ENCODE measurements around the gene RET.

Gene RET

DNA sequence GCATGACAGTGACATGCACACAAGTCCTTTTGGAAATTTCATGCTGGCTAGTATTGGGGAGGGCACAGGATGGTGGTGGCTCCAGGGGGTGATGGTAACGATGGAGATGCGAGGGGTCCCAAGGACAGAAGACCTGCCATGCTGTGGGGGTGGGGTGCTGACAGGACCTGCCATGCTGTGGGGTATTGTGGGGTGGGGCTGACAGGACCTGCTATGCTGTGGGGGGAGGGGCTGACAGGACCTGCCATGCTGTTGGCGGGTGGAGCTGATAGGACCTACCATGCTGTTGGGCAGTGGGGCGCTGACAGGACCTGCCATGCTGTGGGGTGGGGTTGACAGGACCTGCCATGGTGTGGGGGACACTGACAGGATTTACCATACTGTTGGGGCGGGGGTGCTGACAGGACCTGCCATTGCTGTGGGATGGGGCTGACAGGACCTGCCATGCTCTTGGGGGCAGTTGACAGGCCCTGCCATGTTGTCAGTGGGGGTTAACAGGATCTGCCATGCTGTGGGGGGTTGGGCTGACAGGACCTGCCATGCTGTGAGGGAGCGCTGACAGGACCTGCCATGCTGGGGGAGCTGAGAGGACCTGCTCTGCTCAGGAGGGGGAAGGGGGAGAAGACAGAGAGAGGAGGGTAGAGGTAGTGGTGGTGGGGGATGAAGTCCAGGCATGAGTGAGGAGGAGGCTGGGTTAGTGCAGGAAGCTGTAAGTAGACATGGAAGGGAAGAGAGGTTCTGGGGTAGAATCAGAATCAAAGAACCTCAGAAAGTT lies 36.2 kb upstream of the RET start:
- H3K4me3 ChIP-seq (replicated peaks in 1 of 2; ENCODE audit: low read depth in 2 of 2, low read length in 2 of 2) = no peak overlapping the region
- no peak for DNase-seq (ENCODE audit: low read depth in 2 of 2)
- TF ChIP-seq, protein P1, sequence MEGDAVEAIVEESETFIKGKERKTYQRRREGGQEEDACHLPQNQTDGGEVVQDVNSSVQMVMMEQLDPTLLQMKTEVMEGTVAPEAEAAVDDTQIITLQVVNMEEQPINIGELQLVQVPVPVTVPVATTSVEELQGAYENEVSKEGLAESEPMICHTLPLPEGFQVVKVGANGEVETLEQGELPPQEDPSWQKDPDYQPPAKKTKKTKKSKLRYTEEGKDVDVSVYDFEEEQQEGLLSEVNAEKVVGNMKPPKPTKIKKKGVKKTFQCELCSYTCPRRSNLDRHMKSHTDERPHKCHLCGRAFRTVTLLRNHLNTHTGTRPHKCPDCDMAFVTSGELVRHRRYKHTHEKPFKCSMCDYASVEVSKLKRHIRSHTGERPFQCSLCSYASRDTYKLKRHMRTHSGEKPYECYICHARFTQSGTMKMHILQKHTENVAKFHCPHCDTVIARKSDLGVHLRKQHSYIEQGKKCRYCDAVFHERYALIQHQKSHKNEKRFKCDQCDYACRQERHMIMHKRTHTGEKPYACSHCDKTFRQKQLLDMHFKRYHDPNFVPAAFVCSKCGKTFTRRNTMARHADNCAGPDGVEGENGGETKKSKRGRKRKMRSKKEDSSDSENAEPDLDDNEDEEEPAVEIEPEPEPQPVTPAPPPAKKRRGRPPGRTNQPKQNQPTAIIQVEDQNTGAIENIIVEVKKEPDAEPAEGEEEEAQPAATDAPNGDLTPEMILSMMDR (IDR thresholded peaks at IDR 0.05; ENCODE audit: low read depth, low read length) = no peak

DNA sequence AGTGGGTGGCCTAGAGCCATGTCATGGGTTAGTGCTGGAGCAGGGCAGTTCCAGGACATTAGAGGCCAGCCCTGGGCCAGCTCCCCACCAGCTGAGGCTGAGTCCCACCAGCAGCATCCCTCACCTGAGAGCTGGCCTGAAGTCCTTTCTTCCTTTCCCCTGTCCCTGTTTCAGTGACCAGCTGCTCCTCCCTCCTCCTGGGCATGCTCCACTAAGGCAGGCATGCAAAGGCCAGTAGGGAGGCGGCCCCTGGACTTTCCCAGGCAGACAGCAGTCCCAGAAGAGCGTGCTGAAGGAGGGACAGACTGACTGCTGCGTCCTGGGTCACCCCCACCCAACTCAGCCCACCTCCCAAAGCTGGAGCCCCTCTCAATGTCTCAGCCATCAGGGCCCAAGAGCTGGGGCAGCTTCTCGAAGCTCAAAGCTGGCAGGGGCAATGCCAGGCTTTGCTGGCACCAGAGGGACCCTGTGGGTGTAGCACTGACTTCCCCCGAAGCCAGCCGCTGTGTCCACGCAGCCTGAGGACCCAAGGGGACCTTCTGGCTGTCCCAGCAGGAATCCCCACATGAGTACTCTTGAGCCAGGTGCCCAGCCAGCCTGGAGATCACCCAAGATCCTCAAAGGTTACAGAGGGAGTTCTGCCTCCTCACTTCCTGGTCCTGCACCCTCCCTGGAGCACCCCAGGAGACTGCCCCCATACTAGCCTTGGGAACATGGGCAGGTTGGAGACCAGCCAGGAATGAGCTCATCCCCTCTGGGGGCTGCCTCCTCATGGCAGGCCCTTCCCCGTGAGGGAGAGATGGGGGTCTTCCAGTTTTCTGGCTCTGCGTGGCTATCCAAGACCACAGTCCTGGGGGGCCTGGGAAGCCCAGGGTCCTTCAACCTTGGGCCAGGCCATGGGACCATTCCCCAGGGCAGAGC lies 35.2 kb upstream of the RET start:
- no peak for DNase-seq (ENCODE audit: low read depth in 2 of 2)
- no peak overlapping the region for H3K4me3 ChIP-seq (replicated peaks in 1 of 2; ENCODE audit: low read depth in 2 of 2, low read length in 2 of 2)
- TF ChIP-seq, protein P1 (IDR thresholded peaks at IDR 0.05; ENCODE audit: low read depth, low read length) = no peak

DNA sequence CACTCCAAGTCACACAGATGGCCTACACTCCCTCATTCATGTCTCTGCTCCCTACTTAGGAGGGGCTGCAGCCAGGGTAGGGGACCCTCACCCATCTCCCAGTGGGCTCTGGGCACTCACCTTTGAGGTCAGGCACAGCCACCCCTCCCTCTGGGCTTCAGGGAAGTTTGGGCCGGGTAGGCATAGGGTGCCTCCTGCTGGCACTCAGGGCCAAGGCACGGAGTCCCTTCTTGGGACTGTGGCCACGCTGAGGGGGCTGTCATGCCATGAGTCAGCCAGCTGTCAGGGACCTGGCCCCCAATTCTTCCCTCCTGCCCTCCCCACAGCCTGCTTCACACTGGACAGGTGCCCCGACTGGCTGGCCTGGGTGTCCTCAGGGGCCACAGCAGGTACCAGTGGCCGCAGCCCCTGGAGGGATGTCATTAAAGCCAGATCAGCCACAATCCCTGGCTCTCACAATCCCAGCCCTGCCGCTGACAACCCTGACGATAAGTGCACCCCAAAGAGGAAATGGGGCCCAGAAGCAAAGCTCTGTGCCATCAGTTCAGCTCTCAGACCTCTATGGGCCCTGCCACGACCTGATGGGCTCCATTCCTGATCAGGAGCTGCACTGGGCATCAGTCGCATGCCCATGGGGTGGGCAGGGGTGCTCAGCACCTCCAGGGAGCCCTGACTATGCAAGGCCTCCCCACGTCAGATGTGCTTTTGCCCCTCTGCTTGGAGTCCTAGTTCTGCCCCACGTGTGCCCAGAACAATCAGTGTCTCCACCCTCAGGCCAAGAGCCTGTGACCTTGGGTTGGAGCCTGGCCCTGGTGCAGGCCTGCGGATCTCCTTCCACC lies 34.1 kb upstream of the RET start:
- no peak for DNase-seq (ENCODE audit: low read depth in 2 of 2)
- TF ChIP-seq, protein P1 (IDR thresholded peaks at IDR 0.05; ENCODE audit: low read depth, low read length) = no peak
- no peak overlapping the region for H3K4me3 ChIP-seq (replicated peaks in 1 of 2; ENCODE audit: low read depth in 2 of 2, low read length in 2 of 2)

DNA sequence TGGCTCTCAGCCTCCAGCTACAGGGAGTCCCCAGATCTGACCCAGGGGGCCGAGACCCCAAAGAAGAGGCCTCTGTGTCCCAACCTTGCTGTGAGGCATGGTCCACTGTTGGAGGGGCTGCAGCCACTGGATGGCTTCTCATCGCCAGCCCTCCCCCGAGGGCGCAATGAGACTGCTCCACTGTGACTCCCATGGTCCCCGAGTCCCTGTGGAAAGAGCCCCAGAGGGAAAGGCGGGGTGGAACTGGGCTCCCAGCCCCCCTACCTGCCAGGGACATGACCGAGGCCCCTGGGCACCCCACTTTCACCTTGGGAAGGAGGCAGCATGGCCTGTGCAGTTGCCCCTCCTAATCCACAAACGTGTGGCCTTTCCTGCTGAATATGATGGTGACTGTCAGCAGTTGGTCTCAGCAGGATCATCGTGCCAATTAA lies 33.5 kb upstream of the RET start:
- TF ChIP-seq, protein P1 (IDR thresholded peaks at IDR 0.05; ENCODE audit: low read depth, low read length) = no peak
- DNase-seq (ENCODE audit: low read depth in 2 of 2) = no peak
- H3K4me3 ChIP-seq (replicated peaks in 1 of 2; ENCODE audit: low read depth in 2 of 2, low read length in 2 of 2) = no peak overlapping the region

DNA sequence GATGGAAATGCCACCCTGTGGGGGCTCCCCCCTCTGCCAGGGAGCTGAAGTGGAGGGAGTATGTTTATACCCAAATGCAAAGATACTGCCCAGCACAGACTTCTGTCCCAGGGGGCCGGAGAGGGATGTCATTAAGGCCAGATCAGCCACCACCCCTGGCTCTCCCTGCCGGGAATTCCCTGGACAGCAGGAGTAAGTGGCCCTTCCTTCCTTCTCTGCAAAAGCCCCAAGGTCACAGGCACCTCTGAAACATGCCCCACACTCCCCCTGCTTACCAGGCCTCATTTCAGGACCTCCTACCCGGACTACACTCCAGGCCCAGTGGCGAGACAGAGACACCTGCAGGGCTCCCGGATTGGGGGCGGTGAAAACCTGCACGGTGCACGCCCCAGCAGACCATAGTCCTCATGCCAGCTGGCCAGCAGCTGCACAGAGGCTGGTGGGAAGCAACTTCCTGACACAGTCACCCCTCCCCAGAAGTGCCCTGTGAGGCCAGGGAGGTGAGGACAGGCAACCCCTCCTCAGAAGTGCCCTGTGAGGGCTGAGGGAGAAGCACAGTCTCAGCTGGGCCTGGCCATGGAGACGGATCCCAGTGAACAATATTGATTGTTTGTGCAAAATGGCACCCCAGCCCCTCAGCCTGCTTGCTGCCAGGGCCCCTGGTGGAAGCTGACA lies 33.0 kb upstream of the RET start:
- DNase-seq (ENCODE audit: low read depth in 2 of 2) = no peak
- TF ChIP-seq, protein P1 (IDR thresholded peaks at IDR 0.05; ENCODE audit: low read depth, low read length) = no peak

DNA sequence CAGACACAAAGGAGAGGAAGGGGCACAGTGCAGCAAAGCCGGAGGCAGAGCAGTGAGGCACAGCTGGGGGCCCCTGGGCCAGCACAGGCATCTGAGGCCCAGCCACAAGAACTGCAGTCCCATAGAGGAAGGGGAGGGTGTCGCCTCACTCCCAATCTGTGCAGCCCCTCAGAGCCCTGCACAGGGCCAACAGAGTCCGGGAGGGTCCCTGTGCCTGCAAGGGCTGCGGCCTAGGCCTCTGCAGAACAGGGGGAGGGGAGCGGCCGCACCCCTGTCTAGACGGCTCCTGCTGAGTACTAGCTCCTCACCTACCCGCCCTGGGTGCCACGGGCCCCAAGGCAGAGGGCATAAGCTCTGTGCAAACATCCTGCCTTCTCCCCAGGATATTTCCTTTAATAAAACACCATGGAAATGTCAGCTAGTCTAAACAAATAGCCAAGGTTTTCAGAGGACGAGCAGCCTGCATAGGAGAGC lies 32.4 kb upstream of the RET start:
- no peak for DNase-seq (ENCODE audit: low read depth in 2 of 2)
- TF ChIP-seq, protein P1 (IDR thresholded peaks at IDR 0.05; ENCODE audit: low read depth, low read length) = no peak
- no peak overlapping the region for H3K4me3 ChIP-seq (replicated peaks in 1 of 2; ENCODE audit: low read depth in 2 of 2, low read length in 2 of 2)

More for the DNA sequence above, 33.0 kb upstream of the RET start:
- no peak overlapping the region for H3K4me3 ChIP-seq (replicated peaks in 1 of 2; ENCODE audit: low read depth in 2 of 2, low read length in 2 of 2)
